Loucy (cell line): ENCODE data around the gene RCOR2.

Source experiments
- EZH2phosphoT487 ChIP-seq: fragments of 200-600 bp; IDR thresholded peaks from 2 replicates; pipeline ENCODE4 v1.6.1; 2018; ENCODE audit warnings: antibody characterized with exemption, mild to moderate bottlenecking, moderate library complexity, borderline replicate concordance
- TF ChIP-seq, protein P1 (sequence below): fragments of 200-600 bp; sonication (generic); conservative IDR thresholded peaks from 2 replicates; pipeline ENCODE4 v1.5.1; 2014; ENCODE audit warnings: mild to moderate bottlenecking, antibody characterized with exemption, low read length

- TF ChIP-seq, protein P1, sequence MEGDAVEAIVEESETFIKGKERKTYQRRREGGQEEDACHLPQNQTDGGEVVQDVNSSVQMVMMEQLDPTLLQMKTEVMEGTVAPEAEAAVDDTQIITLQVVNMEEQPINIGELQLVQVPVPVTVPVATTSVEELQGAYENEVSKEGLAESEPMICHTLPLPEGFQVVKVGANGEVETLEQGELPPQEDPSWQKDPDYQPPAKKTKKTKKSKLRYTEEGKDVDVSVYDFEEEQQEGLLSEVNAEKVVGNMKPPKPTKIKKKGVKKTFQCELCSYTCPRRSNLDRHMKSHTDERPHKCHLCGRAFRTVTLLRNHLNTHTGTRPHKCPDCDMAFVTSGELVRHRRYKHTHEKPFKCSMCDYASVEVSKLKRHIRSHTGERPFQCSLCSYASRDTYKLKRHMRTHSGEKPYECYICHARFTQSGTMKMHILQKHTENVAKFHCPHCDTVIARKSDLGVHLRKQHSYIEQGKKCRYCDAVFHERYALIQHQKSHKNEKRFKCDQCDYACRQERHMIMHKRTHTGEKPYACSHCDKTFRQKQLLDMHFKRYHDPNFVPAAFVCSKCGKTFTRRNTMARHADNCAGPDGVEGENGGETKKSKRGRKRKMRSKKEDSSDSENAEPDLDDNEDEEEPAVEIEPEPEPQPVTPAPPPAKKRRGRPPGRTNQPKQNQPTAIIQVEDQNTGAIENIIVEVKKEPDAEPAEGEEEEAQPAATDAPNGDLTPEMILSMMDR: no peak
- TF ChIP-seq EZH2phosphoT487: no peak
Measured at GRCh38 chr11:63903884-63904283, 13.1 kb downstream of the RCOR2 start.
